GM18505 (cell line): ENCODE results near the gene SORBS2.

ENCODE experiments used
- ATAC-seq: cut with Tn5 transposase; IDR thresholded peaks from one replicate; pipeline ENCODE4 v1.9.1; 2021; ENCODE audit not compliant: unreplicated experiment
- POLR2A ChIP-seq: IDR thresholded peaks from 4 replicates; pipeline ENCODE4 v1.6.1; 2011; ENCODE audit warnings: borderline replicate concordance; ENCODE audit not compliant: insufficient read depth, insufficient read length; ENCODE audit errors: extremely low read depth

The SORBS2 gene

DNA sequence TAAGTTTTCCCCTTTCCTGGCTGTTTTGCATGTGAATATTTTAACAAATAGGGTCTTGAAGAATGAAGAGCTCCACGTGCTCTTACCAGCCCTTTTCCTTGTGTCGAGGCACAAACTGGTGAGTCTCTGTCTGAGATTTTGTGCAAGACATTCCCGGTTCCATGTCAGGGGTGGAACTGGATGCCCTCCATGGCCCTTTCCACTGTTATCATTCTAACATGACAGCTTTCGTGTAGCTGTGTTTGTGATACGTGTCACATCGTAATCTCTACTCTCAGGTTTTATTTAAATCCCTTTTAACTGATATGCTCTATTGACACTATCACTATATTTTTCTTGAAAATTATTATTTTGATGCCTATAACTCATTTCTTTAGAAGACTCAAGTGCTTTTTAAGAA lies 130.4 kb downstream of the SORBS2 start:
- no peak for TF ChIP-seq POLR2A
- ATAC-seq: no peak

DNA sequence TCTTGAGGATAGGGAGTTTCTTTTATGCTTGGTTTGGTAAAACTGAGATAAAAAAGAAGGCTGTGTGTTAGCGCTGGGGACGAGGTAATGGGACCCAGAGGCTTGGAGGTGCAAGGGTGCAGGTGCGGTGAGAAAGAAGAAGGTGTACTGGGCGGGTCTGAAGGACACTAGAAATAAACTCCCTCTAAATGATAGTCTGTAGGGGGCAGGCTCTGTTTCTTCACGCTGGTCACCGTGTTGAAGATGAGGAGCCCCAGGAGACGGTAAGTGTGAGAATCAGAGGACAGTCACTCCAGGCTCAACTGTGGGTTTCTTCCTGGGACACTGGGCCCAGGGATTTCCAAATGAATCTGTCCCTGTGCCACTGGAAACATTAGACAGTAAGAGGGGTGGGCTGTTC lies 131.4 kb downstream of the SORBS2 start:
- TF ChIP-seq POLR2A: no peak
- no peak for ATAC-seq

DNA sequence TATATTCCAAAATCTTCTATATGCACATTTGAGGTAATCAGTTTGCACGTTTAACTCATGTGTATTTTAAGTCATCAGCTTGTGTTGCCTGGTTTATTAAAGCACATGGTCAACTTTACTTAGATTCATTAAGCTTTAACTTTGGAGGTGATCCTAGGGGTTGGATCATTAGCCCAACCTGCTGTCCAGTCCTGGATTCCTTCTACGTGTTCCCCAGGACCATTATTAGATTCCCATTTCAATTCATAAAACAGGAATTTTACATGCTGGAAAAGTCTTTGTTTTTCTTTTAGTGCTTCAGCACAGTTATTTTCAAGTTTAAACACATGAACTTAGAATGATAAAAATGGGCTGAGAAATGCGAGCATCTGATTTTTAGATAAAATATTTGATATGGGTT lies 132.5 kb downstream of the SORBS2 start:
- ATAC-seq: no peak
- no peak for TF ChIP-seq POLR2A

DNA sequence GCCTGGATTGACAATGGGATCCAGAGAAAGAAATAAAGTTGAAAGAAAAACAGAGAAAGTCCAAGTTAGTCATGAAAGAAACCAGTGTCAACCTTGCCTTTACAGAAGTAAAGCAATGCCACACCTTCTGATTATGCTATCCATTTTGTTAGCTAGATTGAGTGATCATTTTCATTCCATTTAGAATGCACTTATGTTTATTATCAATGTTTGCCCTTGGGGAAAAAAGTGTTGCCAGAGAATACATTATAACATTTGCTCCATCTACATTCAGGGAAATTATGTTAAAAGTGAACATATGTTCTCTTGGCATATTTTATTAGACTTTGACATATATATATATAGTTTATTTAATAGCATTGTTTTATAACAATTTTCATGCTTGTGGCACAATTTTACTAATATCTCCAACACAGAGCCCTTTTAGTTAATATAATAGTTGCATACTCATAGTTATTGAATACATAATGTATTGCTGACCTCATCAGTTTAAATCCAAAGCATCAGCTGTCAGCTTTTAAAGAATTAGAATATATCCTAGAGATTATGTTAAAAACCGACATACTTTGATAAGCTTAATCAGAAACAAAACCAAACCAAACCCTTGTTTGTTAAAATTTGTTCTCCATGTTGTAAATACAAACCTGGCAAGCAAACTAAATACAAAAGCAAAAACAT lies 134.2 kb downstream of the SORBS2 start:
- ATAC-seq: no peak
- TF ChIP-seq POLR2A: no peak

DNA sequence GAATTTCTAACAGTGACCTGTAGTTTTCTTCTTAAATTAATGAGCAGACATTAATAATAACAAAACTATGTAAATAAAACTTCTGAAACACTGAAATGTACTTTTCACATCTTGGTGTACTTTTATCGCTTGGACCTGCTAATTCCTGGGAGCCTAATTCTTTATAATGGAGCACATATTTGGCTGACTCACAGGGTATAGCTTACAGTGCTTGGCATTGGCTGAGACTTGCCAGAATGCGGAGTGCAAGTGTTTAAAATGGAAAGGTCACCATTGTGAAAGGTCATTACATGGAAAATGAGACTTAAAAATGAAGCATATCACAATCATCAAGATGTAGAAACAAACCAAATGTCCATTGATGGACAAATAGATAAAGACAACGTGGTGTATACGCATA lies 139.4 kb downstream of the SORBS2 start:
- no peak for TF ChIP-seq POLR2A
- ATAC-seq: no peak

DNA sequence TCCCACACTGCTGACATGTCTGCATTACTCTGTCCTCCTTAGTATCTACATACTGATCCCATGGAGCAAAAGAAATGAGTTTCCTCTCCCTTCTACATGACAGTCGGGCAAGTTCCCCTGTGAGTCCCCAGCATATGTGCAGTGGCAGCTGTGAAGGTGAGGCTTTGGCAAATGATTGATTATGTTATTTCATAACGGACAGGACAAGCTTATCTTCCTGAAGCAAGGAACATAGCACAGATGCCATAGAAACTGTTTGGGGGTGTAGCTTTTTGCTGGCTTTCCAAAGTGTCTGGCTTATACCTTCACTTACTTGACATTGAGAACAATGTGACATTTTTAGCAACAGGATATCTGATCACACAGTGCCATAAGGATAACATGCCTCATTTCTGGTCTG lies 139.8 kb downstream of the SORBS2 start:
- no peak for ATAC-seq
- no peak for TF ChIP-seq POLR2A

DNA sequence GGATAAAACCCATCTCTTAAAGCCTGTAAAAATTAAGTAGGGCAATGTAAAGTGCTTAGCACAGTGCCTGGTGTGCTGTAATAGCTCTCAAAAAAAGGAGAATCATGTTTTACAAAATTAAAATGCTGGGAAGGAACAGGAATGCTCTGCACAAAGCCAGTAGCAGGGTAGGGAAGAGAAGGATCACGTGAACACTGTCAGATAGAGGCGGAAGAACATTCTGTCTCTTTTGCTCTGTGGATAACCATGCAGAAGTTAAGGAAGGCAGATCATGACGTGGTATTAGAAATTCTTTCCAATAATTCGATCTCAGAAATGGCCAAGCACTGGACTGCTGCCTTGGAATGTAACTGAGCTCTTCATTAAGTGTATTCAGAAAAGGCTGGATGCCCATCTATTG lies 140.5 kb downstream of the SORBS2 start:
- ATAC-seq: no peak
- TF ChIP-seq POLR2A: no peak

DNA sequence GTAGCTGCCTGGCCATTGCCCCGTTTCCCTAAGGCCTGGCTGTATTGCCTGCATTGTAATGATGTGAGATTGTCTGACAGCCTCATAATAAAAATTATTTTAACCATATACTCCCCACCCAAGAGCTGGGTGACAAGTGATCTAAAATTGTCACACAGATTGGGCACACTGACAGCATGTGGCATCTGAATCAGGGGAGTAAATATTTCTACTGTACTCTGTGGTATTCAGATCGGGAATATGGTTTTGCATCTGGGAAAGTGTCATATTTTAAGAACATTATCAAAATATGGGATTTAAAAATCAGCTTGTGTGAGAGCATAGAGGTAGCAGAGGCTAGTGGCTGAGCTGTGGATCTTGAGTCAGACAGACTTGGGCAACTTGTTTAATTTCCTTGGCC lies 140.9 kb downstream of the SORBS2 start:
- no peak for ATAC-seq

DNA sequence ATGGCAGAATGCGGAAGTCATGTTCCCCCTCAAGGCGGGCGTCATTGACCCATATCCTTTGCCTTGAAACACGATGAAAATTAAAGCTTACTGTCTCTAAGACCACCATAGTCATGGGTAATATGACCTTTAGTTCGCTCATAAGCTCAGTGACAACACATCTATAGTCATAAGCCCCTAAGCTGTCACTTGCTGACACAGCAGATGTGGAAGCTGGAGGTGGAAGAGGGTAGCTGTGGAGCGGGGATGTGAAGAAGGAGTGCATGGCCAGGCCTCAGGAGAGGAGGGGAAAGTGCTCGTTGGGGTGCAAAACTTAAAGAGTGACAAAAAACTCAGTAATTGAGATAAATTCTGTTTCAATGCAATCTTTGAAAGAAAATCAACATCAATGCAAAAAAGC lies 142.7 kb downstream of the SORBS2 start:
- no peak for TF ChIP-seq POLR2A
- no peak for ATAC-seq

More for the DNA sequence above, 140.9 kb downstream of the SORBS2 start:
- no peak for TF ChIP-seq POLR2A

DNA sequence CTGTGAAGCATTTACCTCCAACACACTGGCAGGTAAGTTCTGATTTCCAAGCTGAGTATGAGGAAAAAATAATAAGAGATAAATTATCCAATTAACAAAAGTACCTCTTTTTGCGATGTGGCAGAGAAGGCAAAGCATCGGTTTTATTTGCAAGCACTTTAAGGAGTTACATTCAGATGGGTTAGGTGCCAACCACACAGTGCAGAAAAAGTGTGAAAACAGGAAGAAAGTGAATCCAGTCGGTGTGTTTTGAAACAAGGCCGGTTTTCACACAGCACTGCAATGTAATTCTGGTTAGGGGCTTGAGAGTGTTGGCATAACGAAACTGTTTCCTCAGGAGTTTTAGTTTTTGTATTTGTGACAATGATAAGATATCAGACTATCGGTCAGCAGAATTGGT lies 145.8 kb downstream of the SORBS2 start:
- no peak for TF ChIP-seq POLR2A
- ATAC-seq: no peak

DNA sequence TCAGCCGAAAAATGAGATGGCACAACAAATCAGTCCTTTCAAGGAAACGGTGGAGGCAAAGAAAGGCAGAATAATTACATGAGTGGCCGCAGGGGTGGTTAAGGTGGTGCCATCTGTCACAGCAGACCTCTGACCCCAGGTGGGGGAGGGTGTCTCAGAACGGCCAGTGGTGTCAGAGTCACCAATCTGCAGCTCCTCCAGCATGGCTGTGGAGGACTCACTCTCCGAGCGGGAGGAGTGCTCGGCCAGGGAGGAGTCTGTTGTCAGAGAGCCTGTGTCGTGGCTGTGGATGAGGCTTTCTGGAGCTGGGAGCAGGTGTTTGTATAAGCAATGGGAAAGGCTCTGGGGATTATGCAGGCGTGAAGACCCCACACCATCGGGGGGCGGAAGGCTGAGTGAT lies 146.3 kb downstream of the SORBS2 start:
- no peak for TF ChIP-seq POLR2A
- no peak for ATAC-seq

DNA sequence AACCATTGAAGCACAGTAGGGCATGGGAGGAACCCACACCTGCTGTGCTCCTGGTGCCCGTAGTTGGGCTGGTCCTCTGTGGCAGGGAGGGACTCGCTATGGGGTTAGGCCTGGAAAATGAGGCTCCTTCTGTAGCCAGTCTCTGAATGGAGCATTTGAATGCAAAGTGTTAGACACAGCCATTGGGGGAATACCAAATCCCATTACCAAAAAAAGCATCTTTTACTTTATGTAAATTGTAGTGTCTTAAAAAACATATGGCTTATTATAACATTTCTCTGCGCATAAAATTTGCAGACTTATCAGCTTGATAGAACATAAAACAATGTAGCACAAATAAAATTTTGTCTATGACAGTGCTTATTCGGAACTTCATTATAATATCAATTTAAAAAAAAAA lies 147.5 kb downstream of the SORBS2 start:
- no peak for ATAC-seq
- TF ChIP-seq POLR2A: no peak

DNA sequence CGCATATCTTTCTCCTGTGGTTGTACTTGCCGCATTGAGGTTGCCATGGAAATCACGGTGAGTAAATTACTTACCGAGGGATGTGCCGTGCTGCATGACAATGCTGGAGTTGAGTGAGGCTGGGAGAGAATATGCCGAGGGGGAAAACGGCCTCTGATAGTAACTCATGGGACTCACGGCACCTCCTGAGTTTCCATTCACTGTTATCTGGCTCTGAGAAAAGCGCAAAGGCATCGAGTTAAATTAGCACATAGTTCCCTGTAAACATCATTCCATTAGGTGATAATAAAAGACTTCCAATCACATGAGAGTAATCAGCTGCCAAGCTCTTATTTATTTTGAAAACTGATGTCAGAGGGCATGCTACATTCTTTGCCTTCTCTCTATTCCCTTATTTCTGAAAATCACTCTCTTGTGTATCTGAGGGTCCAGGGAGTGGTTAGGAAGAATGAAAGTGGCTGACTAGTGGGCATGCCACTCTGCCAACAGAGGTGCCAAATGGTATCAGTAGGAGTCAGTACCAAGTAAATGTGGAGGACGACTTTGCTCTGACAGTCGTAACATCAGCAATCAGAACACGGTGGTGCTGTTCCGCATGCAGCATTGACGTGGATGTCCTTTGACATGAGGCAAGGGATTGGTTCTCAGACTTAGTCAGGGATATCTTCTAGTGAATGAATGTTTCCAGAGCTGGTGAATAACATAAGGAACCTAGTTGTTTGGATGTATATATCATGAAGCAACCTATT lies 149.8 kb downstream of the SORBS2 start:
- TF ChIP-seq POLR2A: no peak
- ATAC-seq: no peak

DNA sequence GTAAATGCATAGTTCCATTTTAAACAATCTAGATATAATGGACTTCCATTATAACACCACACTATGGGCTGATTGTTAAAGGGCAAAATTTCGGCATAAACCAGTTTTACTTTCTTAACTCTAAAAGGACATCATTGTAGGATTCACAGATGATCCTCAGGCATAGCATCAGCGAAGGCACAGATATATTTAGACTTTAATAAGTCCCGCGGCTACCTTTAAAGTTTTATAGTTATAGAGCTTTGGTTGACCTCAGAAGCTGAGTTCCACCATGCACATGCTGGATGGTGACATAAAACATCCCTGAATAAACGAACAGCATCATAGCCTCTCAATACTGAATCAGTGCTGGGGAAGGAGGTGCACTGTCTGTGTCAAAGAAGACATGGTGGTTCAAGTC lies 151.7 kb downstream of the SORBS2 start:
- ATAC-seq: no peak
- no peak for TF ChIP-seq POLR2A
